Common myeloid progenitor, CD34-positive (primary cell): Measurements from ENCODE around the gene FAM151B.

Experiments used
- CTCF ChIA-PET: fragments of 350-600 bp; sonication (Branson Sonifier 250); formaldehyde crosslinking; loops from one replicate; lab custom pipeline; 2021; ENCODE audit warnings: antibody characterized with exemption; lab: Charles Lee
- POLR2A ChIA-PET: fragments of 350-600 bp; sonication (Branson Sonifier 250); formaldehyde crosslinking; loops from one replicate; lab custom pipeline; 2021; ENCODE audit warnings: antibody characterized with exemption; lab: Charles Lee
- DNase-seq, 3 donors: peaks; one replicate each; pipeline versions ENCODE4 v3.0.0 to v3.0.0-alpha.2; 2013
- H3K27ac ChIP-seq, 2 experiments: 1 replicate in 1 of 2; 2 replicates in 1 of 2; pipeline ENCODE4 v1.7.0; 2013; ENCODE audit warnings: inconsistent platforms in 2 of 2, low read length in 2 of 2, mild to moderate bottlenecking in 2 of 2, low read depth in 1 of 2, moderate library complexity in 1 of 2; ENCODE audit not compliant: severe bottlenecking in 2 of 2, insufficient read depth in 1 of 2, poor library complexity in 1 of 2
- H3K27me3 ChIP-seq, 5 experiments: replicated peaks in 2 of 5; 1 replicate in 3 of 5; 2 replicates in 2 of 5; pipeline versions ENCODE4 v1.6.1 to v1.7.0; 2013; ENCODE audit warnings: low read length in 4 of 5, mild to moderate bottlenecking in 2 of 5, moderate library complexity in 2 of 5, inconsistent platforms in 1 of 5; ENCODE audit not compliant: insufficient read depth in 5 of 5, control insufficient read depth in 4 of 5
- H3K36me3 ChIP-seq, 4 experiments: 1 replicate in 2 of 4; 2 replicates in 2 of 4; pipeline versions ENCODE4 v1.6.1 to v1.7.0; 2013; ENCODE audit warnings: low read length in 3 of 4, control low read depth in 1 of 4, mild to moderate bottlenecking in 1 of 4; ENCODE audit not compliant: control insufficient read depth in 4 of 4, insufficient read depth in 4 of 4
- H3K4me1 ChIP-seq, 4 experiments: 1 replicate in 3 of 4; 2 replicates in 1 of 4; pipeline versions ENCODE4 v1.6.1 to v1.7.1; 2013; ENCODE audit warnings: low read length in 3 of 4, mild to moderate bottlenecking in 3 of 4, control low read depth in 1 of 4, inconsistent platforms in 1 of 4, moderate library complexity in 1 of 4; ENCODE audit not compliant: control insufficient read depth in 4 of 4, insufficient read depth in 4 of 4; ENCODE audit errors: control extremely low read depth in 1 of 4
- H3K4me3 ChIP-seq, 7 experiments: 1 replicate in 4 of 7; 2 replicates in 3 of 7; pipeline versions ENCODE4 v1.5.1 to v1.7.0; 2013; ENCODE audit warnings: mild to moderate bottlenecking in 7 of 7, low read length in 6 of 7, moderate library complexity in 6 of 7, inconsistent platforms in 2 of 7, low read depth in 2 of 7, control low read depth in 1 of 7; ENCODE audit not compliant: insufficient read depth in 4 of 7, control insufficient read depth in 1 of 7; ENCODE audit errors: extremely low read depth in 1 of 7
- H3K9me3 ChIP-seq, 5 experiments: 1 replicate in 4 of 5; 2 replicates in 1 of 5; pipeline versions ENCODE4 v1.6.1 to v1.7.1; 2013; ENCODE audit warnings: low read length in 4 of 5, mild to moderate bottlenecking in 2 of 5, inconsistent platforms in 1 of 5, low read depth in 1 of 5, moderate library complexity in 1 of 5; ENCODE audit not compliant: control insufficient read depth in 4 of 5, insufficient read depth in 2 of 5; ENCODE audit errors: control extremely low read depth in 1 of 5
- WGBS: methylation state at CpG from one replicate; pipeline ENCODE4 v1.1.5; 2013; ENCODE audit not compliant: insufficient coverage; 5-methylcytosine and 5-hydroxymethylcytosine counted together

The FAM151B gene

DNA sequence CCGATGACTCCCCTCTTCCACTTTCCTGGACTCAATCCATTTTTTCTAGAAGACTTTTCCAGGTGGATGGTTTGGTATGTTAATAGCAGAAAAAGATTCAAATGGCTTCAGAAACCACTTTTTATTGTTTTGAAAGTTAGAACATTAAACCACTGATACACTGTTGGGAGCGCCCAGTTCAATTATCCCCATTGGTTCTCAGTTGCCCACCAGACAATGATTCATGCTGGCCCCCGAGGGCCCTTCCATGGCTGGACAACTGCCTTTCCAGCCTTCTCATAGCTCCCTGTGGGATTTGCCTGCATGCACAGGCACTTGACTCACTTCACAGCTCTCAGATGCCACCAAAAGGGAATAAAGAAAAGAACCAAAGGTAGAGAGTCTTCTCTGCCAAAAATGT lies 103.5 kb downstream of the FAM151B start:
- DNase-seq: no peak
- CTCF ChIA-PET: no interaction called here
- POLR2A ChIA-PET: no interaction called here

DNA sequence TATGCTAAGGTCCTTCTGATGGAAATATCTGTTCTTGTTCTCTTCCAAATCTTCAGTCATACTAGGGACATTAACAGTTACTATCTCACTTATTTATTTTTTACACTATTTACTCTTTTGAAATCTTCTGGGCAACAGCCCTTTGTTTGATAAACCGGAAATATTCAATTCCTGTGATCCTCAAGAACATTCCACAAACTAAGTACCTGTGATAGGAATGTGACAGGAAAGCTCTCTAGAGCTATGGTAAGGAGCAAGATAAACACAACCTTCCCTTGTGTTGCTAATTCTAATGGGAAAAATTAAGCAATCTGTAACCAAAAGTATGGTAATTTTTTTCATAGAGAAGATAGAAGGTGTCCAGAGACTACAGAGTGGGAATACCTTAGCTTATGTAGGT lies 104.2 kb downstream of the FAM151B start:
- ChIA-PET CTCF (interaction anchor here (0.5 to 0.6 kb wide), 2 partner anchors 71 to 512 kb away, joined by 3 read pairs; no protein-coding TSS in a partner anchor), POLR2A (no interaction called here)
- no CpG with 5 or more reads among the region's 1 CpG for WGBS
- Histone ChIP-seq H3K4me1 (no peaks in the 10 kb centered on the region), H3K36me3 (no peaks in the 10 kb centered on the region), H3K27me3 (no peaks in the 10 kb centered on the region), H3K4me3 (no peak overlapping the region), H3K9me3 (no peaks in the 10 kb centered on the region), H3K27ac (no peak overlapping the region)
- no peak for DNase-seq

More for the DNA sequence above, 103.5 kb downstream of the FAM151B start:
- H3K27me3 ChIP-seq: no peaks in the 10 kb centered on the region
- no peaks in the 10 kb centered on the region for H3K36me3 ChIP-seq
- H3K9me3 ChIP-seq: no peaks in the 10 kb centered on the region
- WGBS: 100% methylated on average over 2 of the region's 3 CpGs
- H3K27ac ChIP-seq: no peak overlapping the region
- no peaks in the 10 kb centered on the region for H3K4me1 ChIP-seq
- no peak overlapping the region for H3K4me3 ChIP-seq
